Superior temporal gyrus (tissue), 1 donor: ENCODE measurements around the gene NR1D1.

Experiments used
- DNase-seq: peaks from one replicate; pipeline ENCODE4 v3.0.0-alpha.2; 2016; ENCODE audit errors: extremely low spot score

NR1D1 gene

DNA sequence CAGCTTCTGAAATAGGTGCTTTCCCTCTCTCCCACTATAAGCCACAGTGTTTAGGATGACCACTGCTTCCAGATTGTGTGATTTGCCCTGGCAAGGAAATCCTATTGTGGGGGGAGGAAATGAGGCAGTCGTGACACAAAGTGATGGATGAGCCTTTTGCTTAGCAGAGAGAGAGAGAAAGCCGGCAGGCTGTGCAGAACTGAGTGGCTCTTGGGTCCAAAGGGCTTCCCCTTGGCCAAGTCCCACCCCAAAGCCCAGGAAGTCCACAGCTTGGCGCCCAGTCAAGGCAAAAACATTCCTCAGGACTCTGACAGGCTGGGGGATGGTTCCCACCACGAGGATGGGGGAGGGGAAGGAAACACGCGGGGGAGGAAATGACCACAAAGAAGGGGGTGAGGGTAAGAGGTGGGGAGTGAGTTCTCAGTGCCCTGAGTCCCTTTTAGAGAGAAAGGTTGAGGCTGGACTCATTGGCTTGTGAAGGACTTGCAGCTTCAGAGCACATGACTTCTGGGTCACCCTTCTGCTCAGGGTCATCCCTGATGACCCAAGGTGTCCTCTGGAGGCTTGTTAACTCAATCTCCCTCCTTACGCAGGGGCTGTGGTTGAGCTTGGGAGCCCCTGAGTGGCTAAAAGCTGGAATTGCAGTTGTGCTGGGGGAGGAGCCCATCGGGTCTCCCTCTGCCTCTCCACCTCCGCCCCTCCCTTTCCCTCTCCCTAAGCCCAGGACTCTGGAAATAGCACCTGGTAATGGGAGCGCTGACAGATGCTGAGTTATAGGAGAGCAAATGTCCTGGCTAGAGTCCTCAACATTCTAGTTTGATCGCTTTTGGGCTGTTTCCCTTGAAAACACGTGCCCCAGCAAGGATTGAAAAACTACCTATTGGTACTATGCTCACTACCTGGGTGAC lies 11.1 kb upstream of the NR1D1 start:
- DNase-seq, result peak; percentile 94

DNA sequence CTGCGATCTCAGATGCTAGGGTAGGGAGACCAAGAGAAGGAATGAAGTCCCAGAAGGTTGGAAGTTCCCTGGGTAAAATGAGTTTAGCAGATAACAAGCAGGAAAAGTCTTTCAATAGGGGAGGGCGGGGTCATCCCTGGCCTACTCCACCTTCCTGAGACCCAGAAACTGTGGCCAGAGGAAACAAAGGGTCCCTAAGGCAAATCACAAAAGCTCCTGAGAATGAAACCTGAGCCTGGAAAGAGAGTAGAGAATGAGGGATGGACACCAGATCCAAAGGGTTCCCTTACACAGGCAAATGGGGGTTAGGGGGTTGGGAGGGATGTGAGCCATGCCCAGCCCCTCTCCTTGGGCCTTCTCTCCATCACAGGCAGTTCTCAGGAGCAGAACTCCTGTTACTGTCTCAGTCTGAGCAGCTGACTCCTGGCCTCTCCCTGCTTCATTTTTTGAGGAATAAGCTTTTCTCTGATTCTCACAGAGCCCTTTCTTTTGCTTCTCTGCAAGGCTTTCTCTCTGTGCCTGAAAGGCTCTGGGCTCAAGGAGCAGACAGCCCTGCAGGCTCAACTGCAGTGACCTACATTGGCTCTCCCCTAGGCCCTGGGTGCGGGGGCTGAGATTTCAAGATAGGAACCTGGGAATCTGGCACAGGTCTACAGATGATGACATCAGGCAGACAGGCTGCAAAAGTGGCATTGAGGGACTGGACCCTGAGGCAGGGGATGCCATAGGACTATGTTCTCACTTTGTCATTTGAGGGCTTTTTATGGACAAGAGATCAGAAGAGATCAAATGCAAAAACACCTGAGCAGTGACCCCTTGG lies 9.8 kb upstream of the NR1D1 start:
- DNase-seq, result peak; percentile 24

DNA sequence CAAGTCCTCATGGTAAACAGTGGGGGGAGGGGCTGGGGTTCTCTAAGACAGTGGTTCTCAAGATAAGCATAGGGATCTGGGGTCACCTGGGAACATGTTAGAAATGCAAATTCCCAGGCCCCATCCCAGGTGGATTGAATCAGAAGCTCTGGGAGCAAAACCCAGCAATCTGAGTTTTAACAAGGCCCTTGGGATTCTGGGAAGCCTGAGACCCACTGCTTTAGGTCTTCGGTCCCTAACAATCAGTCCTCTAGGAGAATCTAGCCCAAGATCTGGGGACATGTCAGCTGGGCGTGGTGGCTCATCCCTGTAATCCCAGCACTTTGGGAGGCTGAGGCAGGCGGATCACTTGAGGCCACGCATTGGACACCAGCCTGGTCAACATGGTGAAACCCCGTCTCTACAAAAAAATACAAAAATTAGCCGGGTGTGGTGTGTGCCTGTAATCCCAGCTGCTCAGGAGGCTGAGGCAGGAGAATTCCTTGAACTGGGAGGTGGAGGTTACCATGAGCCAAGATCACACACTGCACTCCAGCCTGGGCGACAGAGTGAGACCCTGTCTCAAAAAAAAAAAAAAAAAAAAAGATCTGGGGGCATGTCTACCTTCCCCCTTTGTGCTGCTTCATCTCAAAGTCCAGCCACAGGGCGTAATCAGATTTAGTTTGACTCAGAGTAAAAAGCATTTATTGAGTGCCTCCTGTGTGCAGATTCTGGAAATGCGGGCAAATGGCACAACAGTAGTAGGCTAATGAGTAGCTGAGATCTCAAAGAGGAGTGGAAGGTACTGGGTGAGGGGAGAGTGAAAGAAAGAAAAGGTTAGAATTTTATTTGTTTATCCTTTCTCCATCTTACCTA lies 8.8 kb upstream of the NR1D1 start:
- no peak for DNase-seq

DNA sequence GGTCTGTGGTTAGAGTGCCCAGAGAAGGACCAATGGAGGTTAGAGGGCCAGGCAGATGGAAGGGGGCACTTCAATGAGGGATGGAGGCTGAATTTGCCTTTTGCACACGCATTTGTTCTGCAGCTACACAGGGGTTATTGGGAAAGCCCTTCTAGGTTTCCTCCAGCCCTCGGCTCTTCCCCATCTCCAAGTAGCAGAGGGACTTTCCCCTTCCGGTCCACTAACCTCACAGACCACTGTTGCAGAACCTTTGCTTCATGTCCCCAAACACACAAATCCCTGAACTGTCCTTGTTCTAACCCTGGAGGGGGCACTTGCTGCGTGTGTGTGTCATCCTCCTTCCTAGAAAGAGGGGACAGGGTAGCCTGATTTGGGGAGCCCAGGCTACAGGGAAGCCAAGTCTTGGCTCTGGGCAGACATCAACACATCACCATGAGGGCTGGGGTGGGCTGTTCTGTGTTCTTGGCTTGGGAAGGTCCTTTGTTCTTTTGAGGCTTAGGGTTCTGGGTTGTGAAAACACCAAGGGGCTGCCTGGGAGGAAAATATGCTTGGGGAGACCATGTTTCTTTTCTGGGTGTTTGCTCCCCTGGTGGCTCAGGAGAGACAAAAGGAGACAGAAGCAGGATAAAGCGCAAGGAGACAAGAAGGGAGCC lies 7.3 kb upstream of the NR1D1 start:
- DNase-seq, result peak; percentile 71

DNA sequence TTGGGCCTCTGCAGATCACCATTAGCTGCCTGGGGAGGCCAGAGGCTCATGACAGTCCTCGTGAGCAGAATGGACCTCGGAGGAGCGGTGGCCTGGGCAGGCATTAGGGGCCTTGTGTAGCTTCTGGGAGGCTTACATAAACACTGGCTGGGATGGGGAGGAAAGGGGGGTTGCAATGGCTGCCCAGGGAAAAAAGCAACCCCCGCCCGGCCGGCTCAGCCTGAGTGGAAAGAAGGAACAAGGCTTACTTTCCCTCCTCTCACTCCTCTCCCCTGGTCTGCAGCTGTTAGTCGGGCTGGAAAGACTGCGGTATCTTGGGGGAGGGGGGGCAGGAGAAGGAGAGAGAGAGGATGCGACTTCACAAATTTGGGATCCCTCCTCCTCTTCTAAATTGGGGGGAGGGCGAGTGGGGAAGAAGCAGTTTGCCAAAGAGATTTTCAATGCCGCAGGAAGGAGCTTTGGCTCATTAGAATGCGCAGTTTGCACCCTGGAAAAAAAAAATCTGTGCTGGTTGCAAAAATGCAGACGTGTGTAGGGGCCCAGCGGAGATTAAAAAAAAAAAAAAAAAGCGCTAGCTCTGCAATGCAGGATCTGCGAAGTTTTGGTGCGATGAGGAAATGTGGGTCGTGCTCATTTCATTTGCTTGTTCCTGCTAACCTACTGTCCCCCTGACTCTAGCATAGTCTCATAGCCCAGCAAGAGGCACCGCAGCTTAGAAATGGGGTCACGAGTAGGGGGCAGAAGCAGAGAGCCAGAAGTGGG lies 6.6 kb upstream of the NR1D1 start:
- peak; percentile 78 for DNase-seq

DNA sequence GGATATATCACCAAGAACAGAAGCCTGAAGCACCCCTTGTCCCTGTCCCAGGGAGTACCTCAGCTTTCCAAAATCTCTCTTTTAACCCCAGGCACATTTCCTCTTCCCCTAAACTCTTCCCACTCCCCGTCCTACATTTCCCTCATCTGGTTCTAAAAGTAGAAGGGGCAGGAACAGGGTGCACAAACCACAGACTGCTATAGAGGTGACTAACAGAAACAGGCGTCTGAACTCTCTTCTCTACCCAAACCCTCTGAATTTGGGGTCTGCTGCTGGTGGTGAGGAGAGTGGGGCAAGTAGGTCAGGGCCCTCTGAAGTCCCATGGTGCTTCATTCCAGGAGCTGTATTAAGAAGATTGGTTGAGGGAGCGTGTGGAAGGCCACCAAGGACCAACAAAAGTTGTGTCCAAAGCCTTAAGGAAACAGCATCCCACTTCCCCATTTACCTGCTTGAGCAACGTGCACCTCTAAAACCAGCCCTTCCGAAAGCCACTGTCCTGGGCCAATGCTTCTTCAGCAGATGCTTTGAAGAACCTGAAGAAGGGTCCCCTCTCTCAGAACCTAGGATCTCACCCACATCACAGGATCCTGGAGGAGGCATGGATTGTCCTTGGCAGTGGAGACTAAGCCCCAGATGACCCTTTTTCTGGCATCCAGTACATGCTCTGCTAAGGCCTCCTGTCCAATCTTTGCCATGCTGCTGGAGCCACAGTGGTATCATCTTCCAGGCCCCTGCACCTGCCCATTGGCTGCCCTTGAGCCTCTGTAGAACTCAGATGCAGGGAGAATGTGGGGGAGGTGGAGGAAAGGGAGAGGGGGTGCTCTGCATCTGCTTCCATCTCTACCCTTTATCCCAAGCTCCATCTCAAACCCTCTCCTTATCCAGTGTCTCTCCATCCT lies 5.7 kb upstream of the NR1D1 start:
- no peak for DNase-seq

DNA sequence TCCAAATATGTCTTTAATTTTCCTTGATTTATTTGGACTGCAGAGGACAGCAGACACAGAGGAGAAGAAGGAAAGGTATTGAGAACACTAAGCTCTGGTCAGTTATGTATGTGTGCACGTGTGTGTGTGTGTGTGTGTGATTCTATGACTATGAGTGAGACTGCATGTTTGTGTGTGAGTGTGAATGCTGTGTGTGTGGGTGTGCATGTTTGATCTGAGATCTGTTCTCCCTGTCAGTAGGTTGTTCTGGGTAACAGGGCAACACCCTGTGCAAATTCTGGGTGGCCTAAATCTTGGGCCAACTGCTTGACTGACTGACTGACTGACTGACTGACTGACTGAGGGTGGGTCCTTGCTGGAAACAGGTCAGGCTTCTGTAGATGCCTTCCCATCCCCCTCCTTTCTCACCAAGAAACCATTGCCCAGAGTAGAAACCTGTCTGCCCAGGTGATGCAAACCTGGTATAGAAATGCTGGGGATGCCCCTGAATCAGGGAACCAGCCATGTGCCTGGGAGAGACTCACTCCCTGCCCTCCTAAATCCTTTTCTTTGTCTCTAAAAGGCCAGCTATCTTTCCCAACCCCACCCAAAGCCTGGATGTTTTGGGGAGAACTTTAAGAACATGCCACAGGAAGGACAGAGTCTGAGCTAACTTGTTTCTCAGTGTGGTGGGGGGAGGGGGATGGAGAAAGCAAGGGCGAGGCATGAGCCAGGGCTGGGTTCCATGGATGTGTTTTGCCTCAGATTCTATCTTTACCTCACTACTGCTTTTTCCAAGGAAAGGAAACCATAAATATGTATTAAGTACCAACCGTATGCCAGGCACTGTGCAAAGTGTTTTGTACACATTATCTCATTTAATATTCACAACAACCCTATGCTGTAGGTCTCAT lies 4.5 kb upstream of the NR1D1 start:
- no peak for DNase-seq

DNA sequence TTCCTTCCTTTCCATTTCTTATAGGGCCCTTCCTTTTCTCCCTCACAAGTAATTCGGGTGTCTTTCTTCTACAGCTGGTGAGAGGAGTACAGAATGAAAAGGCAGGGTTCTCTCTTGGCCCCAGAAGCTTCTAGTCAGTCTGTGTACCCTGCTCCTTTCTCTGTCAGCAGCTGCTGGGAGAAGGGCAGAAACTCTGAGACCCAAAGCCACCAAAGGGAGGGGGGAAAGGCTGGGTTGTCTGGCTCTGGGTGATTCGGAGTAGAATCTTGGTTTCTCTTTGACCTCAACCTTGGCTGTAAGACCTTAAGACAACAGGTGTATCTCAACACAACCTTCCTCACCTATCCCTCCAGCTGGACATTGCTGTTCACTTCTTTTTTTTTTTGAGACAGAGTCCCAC lies 3.3 kb upstream of the NR1D1 start:
- DNase-seq, result no peak

DNA sequence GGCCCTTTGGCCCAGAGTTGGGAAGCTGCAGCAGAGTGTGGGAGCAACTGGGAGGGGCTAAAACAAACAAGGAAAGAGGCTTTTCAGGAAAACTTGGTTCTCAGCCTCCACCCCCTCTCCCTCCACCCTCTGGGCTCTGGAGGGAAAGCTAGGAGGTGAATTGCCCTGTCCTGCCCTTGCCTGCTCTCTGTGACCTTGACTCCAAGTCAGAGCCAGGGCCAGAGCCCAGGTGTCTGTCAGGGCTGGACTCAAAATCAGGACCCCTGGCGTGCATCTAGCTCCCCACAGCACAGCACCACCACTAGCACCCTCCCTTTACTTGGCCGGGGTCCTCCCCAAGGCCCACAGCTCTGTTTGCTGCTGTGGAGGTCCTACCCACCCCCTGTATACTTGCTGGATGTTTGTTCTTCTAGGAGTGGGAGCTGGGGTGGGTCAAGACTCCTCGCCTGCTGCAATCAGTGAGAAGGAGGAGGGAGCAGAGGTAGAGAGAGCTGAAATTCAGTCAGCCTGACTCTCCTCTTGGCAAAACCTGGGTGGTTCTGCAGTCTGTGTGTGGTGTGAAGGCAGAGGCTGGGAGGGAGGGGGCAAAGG lies 2.8 kb upstream of the NR1D1 start:
- DNase-seq, result no peak

DNA sequence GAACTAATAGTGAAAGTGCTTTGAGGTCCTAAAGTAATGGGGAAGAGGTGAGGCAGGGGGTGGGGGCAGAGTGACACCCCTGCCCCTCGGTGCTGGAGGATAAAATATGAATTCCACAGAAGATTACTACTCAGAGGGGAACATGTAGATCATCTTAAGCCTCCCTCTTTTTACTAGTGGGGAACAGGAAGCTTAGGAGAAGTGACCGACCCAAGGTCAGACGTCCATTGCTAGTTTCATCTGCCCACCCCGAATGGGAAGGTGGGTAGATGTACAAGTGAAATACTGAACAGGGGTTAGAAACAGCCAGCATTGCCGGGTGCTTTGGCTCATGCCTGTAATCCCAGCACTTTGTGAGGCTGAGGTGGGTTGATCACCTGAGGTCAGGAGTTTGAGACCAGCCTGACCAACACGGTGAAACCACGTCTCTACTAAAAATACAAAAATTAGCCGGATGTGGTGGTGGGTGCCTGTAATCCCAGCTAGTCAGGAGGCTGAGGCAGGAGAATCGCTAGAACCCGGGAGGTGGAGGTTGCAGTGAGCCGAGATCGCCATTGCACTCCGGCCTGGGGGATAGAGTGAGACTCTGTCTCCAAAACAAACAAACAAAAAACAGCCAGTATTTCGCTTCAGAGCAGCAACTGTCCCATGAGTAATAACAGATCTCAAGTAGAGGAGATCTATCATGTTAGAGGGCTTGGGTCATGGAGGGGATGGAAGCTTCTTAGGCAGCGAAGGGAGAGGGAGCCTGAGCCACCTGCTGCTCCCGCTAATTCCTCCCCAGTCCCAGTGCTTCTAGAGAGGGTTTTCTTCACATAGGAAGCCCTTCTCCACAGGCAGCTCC lies 1.2 kb upstream of the NR1D1 start:
- no peak for DNase-seq

DNA sequence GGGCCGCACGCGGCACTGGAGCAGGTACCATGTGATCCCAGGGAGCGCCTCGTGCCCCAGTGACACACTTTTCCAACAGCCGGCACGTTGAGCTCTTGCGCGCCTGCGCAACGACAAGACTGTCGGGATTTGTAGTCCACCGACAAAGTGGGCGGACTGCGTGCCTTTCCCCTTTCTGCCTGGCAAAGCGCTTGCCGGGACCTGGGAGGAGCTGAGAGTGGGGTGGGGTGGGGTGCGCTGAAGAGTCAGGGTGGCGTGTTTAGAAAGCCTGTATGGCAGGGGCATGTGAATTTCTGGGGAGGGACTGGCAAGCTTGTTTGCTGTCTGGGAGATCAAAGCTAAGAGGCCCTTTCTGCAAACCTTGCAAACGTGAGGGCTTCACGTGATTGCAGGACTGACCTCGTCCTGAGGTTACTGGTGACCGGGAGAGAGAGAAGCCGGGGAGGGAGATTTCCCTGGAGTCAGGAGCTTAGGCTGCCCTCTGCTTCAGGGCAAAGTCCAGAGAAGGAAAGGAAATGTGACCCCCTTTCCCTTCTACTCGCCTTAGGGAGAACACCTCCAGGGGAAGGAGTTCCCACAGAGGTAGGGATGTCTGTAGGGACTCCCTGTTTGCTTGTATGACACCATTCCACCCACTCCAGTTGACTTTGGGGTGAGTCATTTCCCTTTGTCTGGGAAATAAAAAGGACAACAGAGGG lies 429 bp upstream of the NR1D1 start:
- DNase-seq, result peak; percentile 98

DNA sequence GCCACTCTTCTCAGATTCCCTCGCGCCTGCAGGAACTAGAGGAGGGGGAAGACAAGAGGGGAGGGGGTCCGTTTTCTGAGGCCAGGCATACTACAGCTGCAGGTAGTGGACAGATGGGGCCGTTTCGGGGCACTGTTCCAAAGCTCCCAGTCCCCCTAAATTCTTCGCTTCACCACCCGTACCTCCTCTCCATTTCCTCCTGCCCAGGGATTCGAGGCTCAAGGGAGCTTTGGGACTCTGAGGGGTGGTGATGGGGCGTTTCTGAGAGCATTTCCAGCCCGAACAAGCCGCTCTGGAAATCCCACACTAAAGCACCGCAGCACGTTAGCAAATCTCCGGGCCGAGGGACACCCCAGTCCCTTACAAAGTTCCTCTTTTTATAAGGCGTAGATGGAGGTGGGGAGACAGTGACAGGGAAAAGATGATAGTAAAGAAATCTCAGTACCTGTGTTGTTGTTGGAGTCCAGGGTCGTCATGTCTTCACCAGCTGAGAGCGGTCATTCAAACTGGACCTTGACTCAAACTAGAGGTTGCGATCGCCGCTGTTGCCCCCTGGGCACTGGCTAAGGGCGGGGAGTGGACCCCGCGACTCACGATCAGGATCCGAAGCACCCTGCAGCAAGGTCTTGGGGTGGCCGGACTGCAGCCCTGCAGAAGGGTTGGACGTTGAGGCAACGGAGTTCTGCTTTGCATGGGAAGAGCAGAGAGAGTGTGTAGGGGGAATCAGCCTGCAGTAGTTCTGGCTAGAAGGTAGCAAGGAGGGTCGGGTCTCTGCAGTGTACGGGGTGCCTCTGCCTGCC lies 570 bp downstream of the NR1D1 start:
- DNase-seq, result no peak

DNA sequence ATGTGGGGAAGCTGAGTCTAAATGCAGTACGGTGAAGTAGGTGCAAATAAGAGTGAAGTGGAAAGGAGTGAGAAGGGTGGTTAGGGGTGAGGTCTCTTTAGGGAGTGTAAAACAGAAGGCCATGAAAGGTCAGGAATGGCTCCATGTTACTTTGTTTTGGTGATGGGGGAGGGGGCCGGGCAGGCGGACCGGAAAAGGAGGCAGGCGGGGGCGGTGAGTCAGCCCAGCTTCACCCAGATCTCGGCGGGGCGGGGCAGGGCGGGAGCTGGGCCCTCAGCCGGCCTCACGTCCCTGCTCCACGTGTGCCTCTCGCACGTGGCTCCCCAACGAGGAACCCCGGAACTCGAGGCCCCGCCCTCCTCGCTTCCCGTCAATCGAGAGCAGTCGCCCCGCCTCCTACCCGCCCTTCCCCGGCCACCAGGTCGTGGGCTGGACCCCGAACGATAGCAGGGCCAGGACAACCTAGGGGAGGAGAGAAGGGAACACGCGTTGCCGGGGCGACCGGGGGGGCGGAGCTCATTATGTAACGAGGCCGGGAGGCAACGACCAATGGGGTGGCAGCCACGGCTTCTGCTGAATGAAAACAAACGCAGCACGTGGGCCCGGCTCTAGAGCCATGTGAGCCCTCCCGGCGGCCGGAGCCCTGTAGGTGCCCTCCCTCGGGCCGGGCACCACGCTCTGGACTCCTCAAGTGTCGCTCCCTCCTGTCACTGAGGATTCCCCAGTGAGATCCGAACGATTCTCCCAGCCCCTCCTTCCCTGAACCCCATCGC lies 1.4 kb downstream of the NR1D1 start:
- DNase-seq, result peak; percentile 95

DNA sequence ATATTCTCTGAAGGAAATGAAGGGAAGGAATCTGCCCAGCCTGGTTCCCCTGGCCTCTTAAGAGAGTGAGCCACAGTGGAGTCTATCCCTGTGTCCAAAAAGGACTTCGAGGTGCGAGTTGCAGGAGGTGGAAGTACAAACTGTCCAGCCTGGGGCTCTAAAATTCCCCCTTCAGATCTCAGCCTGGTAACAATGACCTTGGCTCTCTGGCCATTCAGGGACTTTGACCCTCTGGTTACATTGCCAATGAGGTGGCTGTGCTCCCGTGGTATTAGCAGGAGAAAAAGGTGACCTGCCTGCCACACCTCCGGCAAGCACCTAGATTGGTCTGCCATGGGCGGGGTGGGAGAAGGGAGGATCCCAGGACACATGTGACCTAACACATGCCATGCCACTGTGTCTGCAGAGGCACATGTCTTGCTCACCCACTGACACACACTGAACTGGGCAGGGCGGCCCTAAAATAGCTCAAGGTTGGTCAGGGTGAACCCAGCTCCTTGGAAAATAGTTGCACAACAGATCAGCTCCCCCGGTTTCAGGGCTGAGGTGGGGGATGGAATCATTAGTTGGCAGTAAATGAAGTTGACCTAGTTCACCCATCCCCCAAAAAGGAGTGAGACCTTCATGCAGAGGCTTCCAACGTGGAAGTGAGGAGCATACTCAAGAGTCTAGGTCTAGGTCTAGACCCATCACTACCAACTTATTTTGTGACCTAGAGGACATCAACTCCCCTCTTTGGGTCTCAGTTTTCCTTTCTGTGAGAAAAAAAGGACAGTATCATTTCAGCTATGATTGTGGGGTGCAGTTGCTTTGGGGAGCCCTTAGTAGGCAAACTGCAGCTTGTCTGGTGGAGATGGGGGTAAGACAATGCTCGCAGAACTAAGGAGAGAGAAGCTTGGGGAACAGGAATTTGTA lies 2.2 kb downstream of the NR1D1 start:
- peak; percentile 11 for DNase-seq
